K562 (cell line): Measurements from ENCODE around the gene INMT. TPM values are rescaled to one million over a fixed set of nuclear protein-coding genes. Genes with fewer than 3 reads are reported as not detected.
A peak's percentile ranks its signal among the peaks of the same experiment; 100 is the strongest.

Source experiments
- ELF4 ChIP-seq: fragments of 450-650 bp; formaldehyde crosslinking; IDR thresholded peaks from 2 replicates; pipeline ENCODE4 v1.4.0; 2022; ENCODE audit warnings: missing genetic modification characterization
- EP400 ChIP-seq: fragments of 450-650 bp; IDR thresholded peaks from 2 replicates; pipeline ENCODE4 v1.6.1; 2017; ENCODE audit warnings: antibody characterized with exemption, mild to moderate bottlenecking, moderate library complexity
- MIER1 ChIP-seq: fragments of 450-650 bp; IDR thresholded peaks from 2 replicates; pipeline ENCODE4 v1.6.1; 2016; ENCODE audit warnings: antibody characterized with exemption, mild to moderate bottlenecking, low read depth
- STAG1 ChIP-seq: sonication (generic); formaldehyde crosslinking; IDR thresholded peaks from 2 replicates; pipeline ENCODE4 v1.5.0; 2020; ENCODE audit warnings: missing genetic modification reagents, borderline replicate concordance
- TBP ChIP-seq: optimal IDR thresholded peaks from 2 replicates; pipeline ENCODE3; 2011; ENCODE audit warnings: low read depth, low read length, improper control_type of control experiment
- polyA plus RNA-seq, 8 experiments: library from polyadenylated mRNA; depleted of rRNA in 4 of 8; stranded (reverse) in 5 of 8; unstranded in 3 of 8; fragments of >200 nt; fragmentation: Nextera tagmentation in 2 of 8; fragmentation: Illumina TruSeq in 1 of 8; extraction: Ambion mirVana in 2 of 8; extraction: Trizol in 1 of 8; gene quantifications; 2 replicates each; pipeline versions ENCODE4 v1.2.1 to v1.2.3, GENCODE V29; 2011 to 2014; ENCODE audit warnings: inconsistent platforms in 1 of 8, missing spikeins in 1 of 8
- total RNA-seq, 7 experiments: library from RNA; depleted of rRNA in 6 of 7; stranded (reverse); fragments of >200 nt in 6 of 7; fragmentation: Illumina TruSeq in 2 of 7; extraction: Trizol in 2 of 7; gene quantifications; 2 replicates each; pipeline versions ENCODE4 v1.2.1 to v1.2.3, GENCODE V29; 2011 to 2021; ENCODE audit warnings: low replicate concordance in 1 of 7
- TF ChIP-seq, protein P1 (sequence below): fragments of 250-450 bp; sonication (Bioruptor Pico); IDR thresholded peaks from 2 replicates; pipeline ENCODE4 v1.4.0; 2020
- TF ChIP-seq, protein P2 (sequence below), 3 experiments: fragments of 200-800 bp in 1 of 3; fragments of 250-450 bp in 1 of 3; fragments of 450-650 bp in 1 of 3; sonication (Bioruptor Pico) in 1 of 3; sonication (Bioruptor generic) in 1 of 3; formaldehyde crosslinking in 1 of 3; IDR thresholded peaks; 2 replicates each; pipeline versions ENCODE4 v1.6.1 to v1.8.0; 2016 to 2022; ENCODE audit warnings: mild to moderate bottlenecking in 2 of 3, missing genetic modification characterization in 2 of 3, missing compliant biosample characterization in 1 of 3, moderate library complexity in 1 of 3
- TF ChIP-seq, protein P3 (sequence below): fragments of 450-650 bp; formaldehyde crosslinking; IDR thresholded peaks from 2 replicates; pipeline ENCODE4 v1.4.0; 2022; ENCODE audit warnings: missing genetic modification characterization
- TF ChIP-seq, protein P4 (sequence below), 2 experiments: fragments of 450-650 bp; IDR thresholded peaks; 2 replicates each; pipeline ENCODE4 v1.6.1; 2018; ENCODE audit warnings: mild to moderate bottlenecking in 2 of 2, low read depth in 1 of 2; ENCODE audit not compliant: partially characterized antibody in 2 of 2

INMT gene
- total and polyA plus RNA-seq, 9 of the 15 experiments (the other 6 are each of a cell fraction or from before 2014, with no cell fraction given) = 0.04 to 0.27 TPM; not detected in 7

DNA sequence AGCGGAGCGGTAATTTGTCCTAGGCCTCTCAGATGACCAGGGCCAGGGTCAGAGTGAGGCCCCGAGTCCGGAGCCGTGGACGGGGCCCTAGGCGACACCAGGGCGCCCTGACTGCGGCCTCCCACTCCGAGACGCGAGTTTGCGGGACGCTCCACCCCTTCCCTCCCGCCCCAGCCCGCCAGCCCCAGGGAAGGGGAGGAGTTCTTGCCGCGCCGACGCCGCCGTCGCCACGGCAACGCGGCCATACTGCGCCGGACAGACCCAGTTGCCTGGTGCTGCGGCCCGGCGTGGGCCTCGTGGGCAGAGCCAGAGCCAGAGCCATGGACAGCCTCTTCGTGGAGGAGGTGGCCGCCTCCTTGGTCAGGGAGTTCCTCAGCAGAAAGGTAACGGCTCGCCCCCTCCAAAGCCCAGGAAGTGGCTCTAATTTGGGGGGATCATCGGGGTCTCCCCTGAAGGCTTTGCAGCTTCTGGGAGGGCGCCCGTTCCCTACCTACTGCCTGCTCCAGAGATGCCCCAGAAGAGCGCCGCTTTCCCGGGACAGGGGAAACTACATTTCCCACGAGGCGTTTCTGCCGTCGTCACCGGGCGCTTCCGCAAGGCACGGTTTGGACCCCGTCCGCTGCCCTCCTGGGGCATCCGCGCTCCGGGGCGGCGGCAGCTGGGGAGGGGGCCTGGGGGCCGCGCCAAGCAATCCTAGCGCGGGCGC lies 19.4 kb downstream of the INMT start, which contains the start of gene MINDY4 (continued):
- TF ChIP-seq, protein P1, sequence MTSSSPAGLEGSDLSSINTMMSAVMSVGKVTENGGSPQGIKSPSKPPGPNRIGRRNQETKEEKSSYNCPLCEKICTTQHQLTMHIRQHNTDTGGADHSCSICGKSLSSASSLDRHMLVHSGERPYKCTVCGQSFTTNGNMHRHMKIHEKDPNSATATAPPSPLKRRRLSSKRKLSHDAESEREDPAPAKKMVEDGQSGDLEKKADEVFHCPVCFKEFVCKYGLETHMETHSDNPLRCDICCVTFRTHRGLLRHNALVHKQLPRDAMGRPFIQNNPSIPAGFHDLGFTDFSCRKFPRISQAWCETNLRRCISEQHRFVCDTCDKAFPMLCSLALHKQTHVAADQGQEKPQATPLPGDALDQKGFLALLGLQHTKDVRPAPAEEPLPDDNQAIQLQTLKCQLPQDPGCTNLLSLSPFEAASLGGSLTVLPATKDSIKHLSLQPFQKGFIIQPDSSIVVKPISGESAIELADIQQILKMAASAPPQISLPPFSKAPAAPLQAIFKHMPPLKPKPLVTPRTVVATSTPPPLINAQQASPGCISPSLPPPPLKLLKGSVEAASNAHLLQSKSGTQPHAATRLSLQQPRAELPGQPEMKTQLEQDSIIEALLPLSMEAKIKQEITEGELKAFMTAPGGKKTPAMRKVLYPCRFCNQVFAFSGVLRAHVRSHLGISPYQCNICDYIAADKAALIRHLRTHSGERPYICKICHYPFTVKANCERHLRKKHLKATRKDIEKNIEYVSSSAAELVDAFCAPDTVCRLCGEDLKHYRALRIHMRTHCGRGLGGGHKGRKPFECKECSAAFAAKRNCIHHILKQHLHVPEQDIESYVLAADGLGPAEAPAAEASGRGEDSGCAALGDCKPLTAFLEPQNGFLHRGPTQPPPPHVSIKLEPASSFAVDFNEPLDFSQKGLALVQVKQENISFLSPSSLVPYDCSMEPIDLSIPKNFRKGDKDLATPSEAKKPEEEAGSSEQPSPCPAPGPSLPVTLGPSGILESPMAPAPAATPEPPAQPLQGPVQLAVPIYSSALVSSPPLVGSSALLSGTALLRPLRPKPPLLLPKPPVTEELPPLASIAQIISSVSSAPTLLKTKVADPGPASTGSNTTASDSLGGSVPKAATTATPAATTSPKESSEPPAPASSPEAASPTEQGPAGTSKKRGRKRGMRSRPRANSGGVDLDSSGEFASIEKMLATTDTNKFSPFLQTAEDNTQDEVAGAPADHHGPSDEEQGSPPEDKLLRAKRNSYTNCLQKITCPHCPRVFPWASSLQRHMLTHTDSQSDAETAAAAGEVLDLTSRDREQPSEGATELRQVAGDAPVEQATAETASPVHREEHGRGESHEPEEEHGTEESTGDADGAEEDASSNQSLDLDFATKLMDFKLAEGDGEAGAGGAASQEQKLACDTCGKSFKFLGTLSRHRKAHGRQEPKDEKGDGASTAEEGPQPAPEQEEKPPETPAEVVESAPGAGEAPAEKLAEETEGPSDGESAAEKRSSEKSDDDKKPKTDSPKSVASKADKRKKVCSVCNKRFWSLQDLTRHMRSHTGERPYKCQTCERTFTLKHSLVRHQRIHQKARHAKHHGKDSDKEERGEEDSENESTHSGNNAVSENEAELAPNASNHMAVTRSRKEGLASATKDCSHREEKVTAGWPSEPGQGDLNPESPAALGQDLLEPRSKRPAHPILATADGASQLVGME (CRISPR knock-in tag) = no peak
- TF ChIP-seq EP400 = peak; percentile 40
- no peak for TF ChIP-seq MIER1
- peak; percentile 55 for TF ChIP-seq TBP
- TF ChIP-seq, protein P2, sequence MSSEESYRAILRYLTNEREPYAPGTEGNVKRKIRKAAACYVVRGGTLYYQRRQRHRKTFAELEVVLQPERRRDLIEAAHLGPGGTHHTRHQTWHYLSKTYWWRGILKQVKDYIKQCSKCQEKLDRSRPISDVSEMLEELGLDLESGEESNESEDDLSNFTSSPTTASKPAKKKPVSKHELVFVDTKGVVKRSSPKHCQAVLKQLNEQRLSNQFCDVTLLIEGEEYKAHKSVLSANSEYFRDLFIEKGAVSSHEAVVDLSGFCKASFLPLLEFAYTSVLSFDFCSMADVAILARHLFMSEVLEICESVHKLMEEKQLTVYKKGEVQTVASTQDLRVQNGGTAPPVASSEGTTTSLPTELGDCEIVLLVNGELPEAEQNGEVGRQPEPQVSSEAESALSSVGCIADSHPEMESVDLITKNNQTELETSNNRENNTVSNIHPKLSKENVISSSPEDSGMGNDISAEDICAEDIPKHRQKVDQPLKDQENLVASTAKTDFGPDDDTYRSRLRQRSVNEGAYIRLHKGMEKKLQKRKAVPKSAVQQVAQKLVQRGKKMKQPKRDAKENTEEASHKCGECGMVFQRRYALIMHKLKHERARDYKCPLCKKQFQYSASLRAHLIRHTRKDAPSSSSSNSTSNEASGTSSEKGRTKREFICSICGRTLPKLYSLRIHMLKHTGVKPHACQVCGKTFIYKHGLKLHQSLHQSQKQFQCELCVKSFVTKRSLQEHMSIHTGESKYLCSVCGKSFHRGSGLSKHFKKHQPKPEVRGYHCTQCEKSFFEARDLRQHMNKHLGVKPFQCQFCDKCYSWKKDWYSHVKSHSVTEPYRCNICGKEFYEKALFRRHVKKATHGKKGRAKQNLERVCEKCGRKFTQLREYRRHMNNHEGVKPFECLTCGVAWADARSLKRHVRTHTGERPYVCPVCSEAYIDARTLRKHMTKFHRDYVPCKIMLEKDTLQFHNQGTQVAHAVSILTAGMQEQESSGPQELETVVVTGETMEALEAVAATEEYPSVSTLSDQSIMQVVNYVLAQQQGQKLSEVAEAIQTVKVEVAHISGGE (CRISPR knock-in tag; IDR thresholded peaks at IDR 0.05) = peak in 1 of 3 experiments; percentile 50; a peak in 1 of 6 replicates
- TF ChIP-seq STAG1 (CRISPR knock-in tag) = no peak
- no peak for TF ChIP-seq ELF4 (CRISPR knock-in tag)
- TF ChIP-seq, protein P3, sequence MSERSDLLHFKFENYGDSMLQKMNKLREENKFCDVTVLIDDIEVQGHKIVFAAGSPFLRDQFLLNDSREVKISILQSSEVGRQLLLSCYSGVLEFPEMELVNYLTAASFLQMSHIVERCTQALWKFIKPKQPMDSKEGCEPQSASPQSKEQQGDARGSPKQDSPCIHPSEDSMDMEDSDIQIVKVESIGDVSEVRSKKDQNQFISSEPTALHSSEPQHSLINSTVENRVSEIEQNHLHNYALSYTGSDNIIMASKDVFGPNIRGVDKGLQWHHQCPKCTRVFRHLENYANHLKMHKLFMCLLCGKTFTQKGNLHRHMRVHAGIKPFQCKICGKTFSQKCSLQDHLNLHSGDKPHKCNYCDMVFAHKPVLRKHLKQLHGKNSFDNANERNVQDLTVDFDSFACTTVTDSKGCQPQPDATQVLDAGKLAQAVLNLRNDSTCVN (CRISPR knock-in tag) = no peak
- TF ChIP-seq, protein P4, sequence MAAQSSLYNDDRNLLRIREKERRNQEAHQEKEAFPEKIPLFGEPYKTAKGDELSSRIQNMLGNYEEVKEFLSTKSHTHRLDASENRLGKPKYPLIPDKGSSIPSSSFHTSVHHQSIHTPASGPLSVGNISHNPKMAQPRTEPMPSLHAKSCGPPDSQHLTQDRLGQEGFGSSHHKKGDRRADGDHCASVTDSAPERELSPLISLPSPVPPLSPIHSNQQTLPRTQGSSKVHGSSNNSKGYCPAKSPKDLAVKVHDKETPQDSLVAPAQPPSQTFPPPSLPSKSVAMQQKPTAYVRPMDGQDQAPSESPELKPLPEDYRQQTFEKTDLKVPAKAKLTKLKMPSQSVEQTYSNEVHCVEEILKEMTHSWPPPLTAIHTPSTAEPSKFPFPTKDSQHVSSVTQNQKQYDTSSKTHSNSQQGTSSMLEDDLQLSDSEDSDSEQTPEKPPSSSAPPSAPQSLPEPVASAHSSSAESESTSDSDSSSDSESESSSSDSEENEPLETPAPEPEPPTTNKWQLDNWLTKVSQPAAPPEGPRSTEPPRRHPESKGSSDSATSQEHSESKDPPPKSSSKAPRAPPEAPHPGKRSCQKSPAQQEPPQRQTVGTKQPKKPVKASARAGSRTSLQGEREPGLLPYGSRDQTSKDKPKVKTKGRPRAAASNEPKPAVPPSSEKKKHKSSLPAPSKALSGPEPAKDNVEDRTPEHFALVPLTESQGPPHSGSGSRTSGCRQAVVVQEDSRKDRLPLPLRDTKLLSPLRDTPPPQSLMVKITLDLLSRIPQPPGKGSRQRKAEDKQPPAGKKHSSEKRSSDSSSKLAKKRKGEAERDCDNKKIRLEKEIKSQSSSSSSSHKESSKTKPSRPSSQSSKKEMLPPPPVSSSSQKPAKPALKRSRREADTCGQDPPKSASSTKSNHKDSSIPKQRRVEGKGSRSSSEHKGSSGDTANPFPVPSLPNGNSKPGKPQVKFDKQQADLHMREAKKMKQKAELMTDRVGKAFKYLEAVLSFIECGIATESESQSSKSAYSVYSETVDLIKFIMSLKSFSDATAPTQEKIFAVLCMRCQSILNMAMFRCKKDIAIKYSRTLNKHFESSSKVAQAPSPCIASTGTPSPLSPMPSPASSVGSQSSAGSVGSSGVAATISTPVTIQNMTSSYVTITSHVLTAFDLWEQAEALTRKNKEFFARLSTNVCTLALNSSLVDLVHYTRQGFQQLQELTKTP (IDR thresholded peaks at IDR 0.05; ENCODE audit: low read depth in 1 of 2, partially characterized antibody in 2 of 2) = no peak
